ENCODE results near the gene WDR1.

The WDR1 gene

DNA sequence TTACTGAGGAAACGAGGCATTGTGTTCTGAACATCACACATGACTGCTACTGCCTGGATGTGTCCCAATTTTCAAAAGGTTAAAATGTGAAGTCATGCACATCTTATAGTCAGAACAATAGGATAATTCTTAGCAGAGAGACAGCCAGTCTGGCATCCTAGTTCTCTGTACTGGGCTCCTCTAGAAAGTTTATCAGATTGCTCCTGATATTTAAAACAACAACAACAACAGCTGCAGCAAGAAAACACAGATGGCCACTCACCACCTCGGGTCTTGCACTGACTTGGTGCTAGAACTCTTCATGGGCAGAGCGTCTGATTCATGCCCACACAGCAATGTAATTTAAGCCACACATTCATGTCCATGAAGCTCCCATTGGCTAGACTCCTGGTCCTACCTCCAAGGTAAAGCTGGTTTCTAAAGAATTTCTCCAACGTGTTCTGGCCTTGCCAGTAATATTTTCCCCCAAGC is 62.0 kb downstream of the WDR1 start:
- no peak for DNase-seq (ENCODE audit: low read depth)
- TF ChIP-seq CTCF (conservative IDR thresholded peaks at IDR 0.05; ENCODE audit: low read depth, low read length): no peak

DNA sequence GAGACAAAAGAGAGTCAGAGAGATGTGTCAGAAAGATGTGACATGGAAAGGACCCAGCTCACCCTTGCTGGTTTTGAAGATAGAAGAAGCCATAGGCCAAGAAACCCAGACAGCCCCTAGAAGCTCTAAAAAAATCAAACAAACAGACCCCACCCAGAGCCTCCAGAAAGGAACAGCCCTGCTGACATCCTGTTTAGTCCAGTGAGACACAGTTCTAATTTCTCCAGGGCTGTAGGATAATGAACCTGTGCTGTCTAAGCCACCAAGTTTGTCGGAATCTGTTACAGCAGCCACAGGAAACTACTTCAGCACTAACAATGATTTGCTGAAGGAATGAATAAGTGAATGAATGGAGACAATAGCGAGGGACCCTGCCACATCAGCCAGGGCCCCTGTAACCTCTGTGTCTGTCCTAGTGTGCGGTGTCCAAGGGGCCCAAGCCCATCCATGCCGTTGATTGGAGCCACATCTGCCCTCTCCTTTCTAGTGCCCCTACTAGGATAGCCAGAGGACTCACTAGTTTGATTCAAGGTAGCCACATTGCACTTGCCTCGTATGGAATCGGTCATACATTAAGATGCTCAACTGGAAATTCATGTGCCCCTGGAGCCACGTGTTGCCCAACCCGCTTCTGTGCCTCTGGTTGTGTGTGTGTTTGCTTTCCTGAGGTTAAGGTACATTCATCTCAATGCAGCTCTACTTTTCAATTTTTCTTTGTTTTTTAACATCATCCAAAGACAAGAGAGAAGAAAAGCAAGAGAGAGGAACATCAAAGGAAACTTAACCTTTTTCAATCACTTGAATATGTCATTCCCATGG is 62.8 kb downstream of the WDR1 start:
- H3K4me3 ChIP-seq (ENCODE audit: low read depth, low read length): no peak overlapping the region
- no peak for DNase-seq (ENCODE audit: low read depth)

More for the DNA sequence above, 62.0 kb downstream of the WDR1 start:
- H3K4me3 ChIP-seq (ENCODE audit: low read depth, low read length): no peak overlapping the region

DNA sequence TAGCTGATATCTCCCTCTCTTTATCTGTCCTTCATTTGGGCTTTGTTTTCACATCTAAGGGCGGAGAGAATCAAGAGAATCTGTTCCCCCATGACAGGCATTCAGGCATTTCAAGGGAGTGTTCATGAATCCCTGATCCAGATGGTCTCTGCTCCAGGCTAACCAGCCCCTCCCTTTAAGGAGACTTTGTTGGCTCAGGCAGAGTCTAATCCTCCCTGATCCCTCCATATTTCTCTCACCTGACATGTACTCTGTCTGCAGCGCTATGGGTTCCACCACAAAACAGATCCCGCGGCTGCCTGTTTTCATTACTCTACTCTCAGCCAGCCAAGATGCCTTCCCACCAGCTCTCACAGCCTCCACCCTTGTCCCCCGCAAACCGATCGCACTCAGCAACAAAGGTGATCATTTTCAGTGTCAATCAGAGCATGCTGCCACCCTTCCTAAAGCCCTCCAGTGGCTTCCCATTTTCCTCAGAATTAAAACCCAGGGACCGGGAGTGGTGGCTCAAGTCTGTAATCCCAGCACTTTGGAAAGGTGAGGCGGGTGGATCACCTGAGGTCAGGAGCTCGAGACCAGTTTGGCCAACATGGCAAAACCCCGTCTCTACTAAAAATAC is 65.0 kb downstream of the WDR1 start:
- H3K4me3 ChIP-seq (ENCODE audit: low read depth, low read length): no peak overlapping the region
- TF ChIP-seq CTCF (conservative IDR thresholded peaks at IDR 0.05; ENCODE audit: low read depth, low read length): no peak
- no peak for DNase-seq (ENCODE audit: low read depth)

More for the DNA sequence above, 62.8 kb downstream of the WDR1 start:
- TF ChIP-seq CTCF (conservative IDR thresholded peaks at IDR 0.05; ENCODE audit: low read depth, low read length): no peak

DNA sequence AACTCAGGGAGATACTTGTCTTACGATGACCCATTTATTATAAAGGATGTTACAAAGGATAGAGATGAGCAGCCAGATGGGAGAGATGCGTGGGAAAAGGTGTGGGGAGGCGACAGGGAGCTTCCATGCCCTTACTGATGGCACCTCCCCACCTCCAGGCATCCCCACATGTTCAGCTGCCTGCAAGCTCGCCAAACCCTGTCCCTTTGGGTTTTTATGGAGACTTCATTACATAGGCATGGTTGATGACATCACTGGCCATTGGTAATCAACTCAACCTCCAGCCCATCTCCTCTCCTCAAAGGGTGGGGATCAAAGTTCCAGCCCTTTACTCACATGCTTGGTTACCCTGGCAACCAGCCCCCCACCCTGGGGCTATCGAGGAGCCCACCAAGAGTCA is 65.9 kb downstream of the WDR1 start:
- no peak overlapping the region for H3K4me3 ChIP-seq (ENCODE audit: low read depth, low read length)
- no peak for TF ChIP-seq CTCF (conservative IDR thresholded peaks at IDR 0.05; ENCODE audit: low read depth, low read length)
- DNase-seq (ENCODE audit: low read depth): no peak

DNA sequence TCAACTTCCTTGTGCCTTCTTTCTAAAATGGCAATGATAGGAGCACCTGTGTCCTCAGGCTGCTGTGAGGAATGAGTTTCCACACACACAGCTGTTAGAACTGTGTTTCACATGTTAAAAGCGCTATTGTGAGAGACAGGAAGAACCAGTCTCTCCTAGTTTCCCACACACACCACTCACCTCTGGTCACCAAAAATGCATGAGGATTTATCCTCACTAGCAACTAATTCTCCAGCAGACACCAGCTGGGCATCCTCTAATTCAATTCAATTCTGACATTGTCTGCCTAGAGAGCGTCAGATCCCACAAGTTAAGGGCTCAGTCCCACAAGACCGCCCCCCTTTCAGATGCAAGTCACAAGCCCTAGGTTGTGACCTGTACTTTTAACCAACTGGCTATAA is 66.3 kb downstream of the WDR1 start:
- no peak for DNase-seq (ENCODE audit: low read depth)
- no peak for TF ChIP-seq CTCF (conservative IDR thresholded peaks at IDR 0.05; ENCODE audit: low read depth, low read length)
- H3K4me3 ChIP-seq (ENCODE audit: low read depth, low read length): no peak overlapping the region

DNA sequence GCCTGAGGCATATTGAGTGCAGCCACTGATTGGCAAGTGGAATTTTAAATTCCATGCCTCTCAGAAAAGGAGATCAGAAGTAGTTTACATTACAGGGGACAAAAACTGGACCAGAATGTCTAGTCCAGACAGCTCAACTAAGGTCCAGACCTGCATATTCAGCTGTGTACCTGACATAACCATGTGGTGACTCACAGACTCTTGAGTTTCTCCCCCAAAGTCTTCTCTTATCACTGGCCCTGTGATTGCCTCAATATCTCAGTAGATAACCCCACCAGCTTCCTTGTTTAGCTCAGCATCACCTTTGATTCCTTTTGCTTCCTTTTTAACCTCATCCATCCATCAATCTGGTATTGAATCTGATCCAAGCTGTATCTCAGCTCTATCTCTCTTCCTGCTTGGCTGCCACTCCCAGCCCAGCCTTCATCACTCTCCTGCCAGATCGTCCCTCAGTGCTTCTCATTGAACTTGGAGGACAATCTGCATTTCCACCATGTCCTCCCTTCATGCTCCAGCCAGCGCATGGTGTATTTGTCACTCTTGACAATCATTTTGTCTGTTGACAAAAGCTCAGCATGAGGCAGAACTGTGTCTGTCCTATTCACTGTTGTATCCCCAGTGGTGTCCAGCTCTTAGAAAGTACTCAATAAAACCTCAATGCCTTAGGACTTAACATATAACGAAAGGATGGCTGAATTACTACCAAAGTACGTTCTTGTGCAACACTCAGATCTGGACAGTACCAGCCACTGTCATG is 67.5 kb downstream of the WDR1 start:
- H3K4me3 ChIP-seq (ENCODE audit: low read depth, low read length): no peak overlapping the region
- no peak for TF ChIP-seq CTCF (conservative IDR thresholded peaks at IDR 0.05; ENCODE audit: low read depth, low read length)
- no peak for DNase-seq (ENCODE audit: low read depth)

Measured in choroid plexus epithelial cell (primary cell).